Caco-2 (cell line): Measurements from ENCODE around the gene HDAC10. TPM values are rescaled to one million over a fixed set of nuclear protein-coding genes. Genes with fewer than 3 reads are reported as not detected.
A peak's percentile ranks its signal among the peaks of the same experiment; 100 is the strongest.

Experiments used
- BruUV-seq: library from RNA; stranded (reverse); fragments of 400-500 nt; replicated peaks from 2 replicates; lab custom pipeline; 2021; lab: Mats Ljungman, UMichigan
- CTCF ChIA-PET: fragments of 300-600 bp; sonication (Branson Sonifier 250); formaldehyde crosslinking; loops from one replicate; lab custom pipeline; 2022; ENCODE audit warnings: antibody characterized with exemption; lab: Charles Lee
- POLR2A ChIA-PET: fragments of 300-600 bp; sonication (Branson Sonifier 250); formaldehyde crosslinking; loops from one replicate; lab custom pipeline; 2022; ENCODE audit warnings: antibody characterized with exemption; lab: Charles Lee
- DNase-seq, 2 experiments: peaks; one replicate each; pipeline versions ENCODE4 v3.0.0 to v3.0.0-alpha.2; 2020 to 2022
- H3K27me3 ChIP-seq: replicated peaks from 2 replicates; pipeline ENCODE4 v1.6.0; 2011; ENCODE audit warnings: low read length; ENCODE audit not compliant: control insufficient read depth, insufficient read depth
- H3K36me3 ChIP-seq: 2 replicates; pipeline ENCODE4 v1.5.1; 2011; ENCODE audit warnings: low read length; ENCODE audit not compliant: control insufficient read depth, insufficient read depth
- H3K4me1 ChIP-seq: fragments of 250-450 bp; sonication (Bioruptor Pico); 2 replicates; pipeline ENCODE4 v1.5.1; 2020; ENCODE audit warnings: mild to moderate bottlenecking
- H3K4me3 ChIP-seq: 2 replicates; pipeline ENCODE4 v1.5.1; 2011; ENCODE audit warnings: low read depth, mild to moderate bottlenecking, control low read depth, low read length
- H3K9me3 ChIP-seq: fragments of 250-450 bp; sonication (Bioruptor Pico); 2 replicates; pipeline ENCODE4 v1.5.1; 2020; ENCODE audit warnings: mild to moderate bottlenecking, moderate library complexity
- H3K27ac Mint-ChIP-seq: one replicate; pipeline ENCODE4 v1.8.0; 2022; ENCODE audit warnings: mixed read lengths; ENCODE audit not compliant: unreplicated experiment
- H3K27me3 Mint-ChIP-seq: one replicate; pipeline ENCODE4 v1.8.0; 2022; ENCODE audit warnings: mixed read lengths; ENCODE audit not compliant: insufficient read depth, unreplicated experiment
- H3K36me3 Mint-ChIP-seq: one replicate; pipeline ENCODE4 v1.8.0; 2022; ENCODE audit warnings: mild to moderate bottlenecking, mixed read lengths; ENCODE audit not compliant: insufficient read depth, unreplicated experiment
- H3K4me1 Mint-ChIP-seq: one replicate; pipeline ENCODE4 v1.8.0; 2022; ENCODE audit warnings: low read depth, mixed read lengths; ENCODE audit not compliant: unreplicated experiment
- H3K4me3 Mint-ChIP-seq: one replicate; pipeline ENCODE4 v1.8.0; 2022; ENCODE audit warnings: mild to moderate bottlenecking, moderate library complexity, mixed read lengths; ENCODE audit not compliant: unreplicated experiment
- H3K9me3 Mint-ChIP-seq: one replicate; pipeline ENCODE4 v1.8.0; 2022; ENCODE audit warnings: mixed read lengths; ENCODE audit not compliant: unreplicated experiment
- CTCF ChIP-seq, 2 experiments: fragments of 200-600 bp in 1 of 2; IDR thresholded peaks; 1 replicate in 1 of 2; 2 replicates in 1 of 2; pipeline versions ENCODE4 v1.5.1 to v1.8.0; 2011 to 2022; ENCODE audit warnings: antibody characterized with exemption in 1 of 2, control low read depth in 1 of 2, inconsistent platforms in 1 of 2, low read depth in 1 of 2, low read length in 1 of 2, mild to moderate bottlenecking in 1 of 2, moderate library complexity in 1 of 2; ENCODE audit not compliant: insufficient read depth in 1 of 2, severe bottlenecking in 1 of 2, unreplicated experiment in 1 of 2
- intact Hi-C: fragments of 100-400 bp; cut with micrococcal nuclease; formaldehyde crosslinking; loops from one replicate; pipeline ENCODE4 v1.10.0; 2022; ENCODE audit not compliant: unreplicated experiment
- total RNA-seq: library from RNA; stranded (reverse); gene quantifications from 2 replicates; pipeline ENCODE4 v1.2.3, GENCODE V29; 2022

The HDAC10 gene
- total RNA-seq, 1 experiment from 2014 or later: 63.5 TPM

- Mint-ChIP-seq H3K27me3 (no peaks in the 10 kb centered on the region), H3K36me3 (peaks cover 30% of the 10 kb centered on the region), H3K4me1 (peaks cover 7% of the 10 kb centered on the region), H3K9me3 (no peaks in the 10 kb centered on the region), H3K4me3 (no peak overlapping the region), H3K27ac (no peak overlapping the region)
- POLR2A ChIA-PET: no interaction called here
- no peaks in the 10 kb centered on the region; the same call in 1 of the 2 replicates for H3K36me3 ChIP-seq
- no peak overlapping the region for H3K4me3 ChIP-seq
- H3K27me3 ChIP-seq: no peaks in the 10 kb centered on the region
- intact Hi-C loops: no loop called here
- no TSS peak for BruUV-seq
- H3K4me1 ChIP-seq: no peaks in the 10 kb centered on the region
- DNase-seq: no peak
- TF ChIP-seq CTCF (IDR thresholded peaks at IDR 0.05; ENCODE audit: insufficient read depth in 1 of 2, low read depth in 1 of 2, low read length in 1 of 2, severe bottlenecking in 1 of 2, unreplicated experiment in 1 of 2): peak; percentile 37 to 53
- no peaks in the 10 kb centered on the region for H3K9me3 ChIP-seq
- CTCF ChIA-PET: interaction anchor here (0.6 to 1.0 kb wide), 3 partner anchors 14 to 50 kb away, joined by 3 to 9 read pairs (median 3); partner anchors contain the start of gene HDAC10
Measured at GRCh38 chr22:50236731-50237409, 14.2 kb downstream of the HDAC10 start.

GRCh38 chr22:50233223-50233622 is 17.8 kb downstream of the HDAC10 start:
- CTCF ChIA-PET: no interaction called here
- H3K4me3 Mint-ChIP-seq: no peak overlapping the region
- H3K9me3 ChIP-seq: no peaks in the 10 kb centered on the region

More at GRCh38 chr22:50233223-50233622, 17.8 kb downstream of the HDAC10 start:
- H3K4me3 ChIP-seq: no peak overlapping the region
- intact Hi-C loops: no loop called here
- H3K27ac Mint-ChIP-seq: no peak overlapping the region
- no peaks in the 10 kb centered on the region for H3K27me3 ChIP-seq
- BruUV-seq: no TSS peak
- H3K36me3 Mint-ChIP-seq: peaks cover 38% of the 10 kb centered on the region
- no peaks in the 10 kb centered on the region; the same call in 1 of the 2 replicates for H3K36me3 ChIP-seq
- H3K9me3 Mint-ChIP-seq: no peaks in the 10 kb centered on the region
- POLR2A ChIA-PET: no interaction called here
- no peak for DNase-seq
- no peaks in the 10 kb centered on the region for H3K4me1 Mint-ChIP-seq
- H3K27me3 Mint-ChIP-seq: no peaks in the 10 kb centered on the region
- no peaks in the 10 kb centered on the region for H3K4me1 ChIP-seq
- TF ChIP-seq CTCF (IDR thresholded peaks at IDR 0.05; ENCODE audit: insufficient read depth in 1 of 2, low read depth in 1 of 2, low read length in 1 of 2, severe bottlenecking in 1 of 2, unreplicated experiment in 1 of 2): no peak
